A549 (cell line): ENCODE data around the gene RACGAP1.

ENCODE experiments used
- CEBPB ChIP-seq, 2 experiments: fragments of >200 bp in 1 of 2; sonication (Bioruptor Twin) in 1 of 2; formaldehyde crosslinking in 1 of 2; IDR thresholded peaks; 2 replicates each; pipeline ENCODE4 v1.6.1; 2012 to 2016
- CHD2 ChIP-seq: fragments of 150-350 bp; IDR thresholded peaks from 2 replicates; pipeline ENCODE4 v1.6.1; 2014; ENCODE audit warnings: low read length; ENCODE audit not compliant: partially characterized antibody
- CTCF ChIP-seq: fragments of >200 bp; sonication (Bioruptor Twin); formaldehyde crosslinking; IDR thresholded peaks from 3 replicates; pipeline ENCODE4 v1.5.1; 2016
- FOSB ChIP-seq: fragments of 250-450 bp; sonication (Bioruptor Pico); IDR thresholded peaks from 2 replicates; pipeline ENCODE4 v1.5.0; 2020; ENCODE audit warnings: mild to moderate bottlenecking, moderate library complexity
- HDAC2 ChIP-seq: fragments of 200-600 bp; sonication (generic); IDR thresholded peaks from 2 replicates; pipeline ENCODE4 v1.6.1; 2016
- JUN ChIP-seq, 2 experiments: fragments of >200 bp; sonication (Bioruptor Twin); formaldehyde crosslinking; IDR thresholded peaks; 2 replicates in 1 of 2; 3 replicates in 1 of 2; pipeline ENCODE4 v1.6.1; 2016 to 2017
- MAX ChIP-seq: IDR thresholded peaks from 2 replicates; pipeline ENCODE4 v1.6.1; 2012
- MAZ ChIP-seq: fragments of 150-350 bp; IDR thresholded peaks from 2 replicates; pipeline ENCODE4 v1.6.1; 2014; ENCODE audit warnings: antibody characterized with exemption, low read depth, low read length, borderline replicate concordance
- PHF8 ChIP-seq: fragments of 200-600 bp; sonication (generic); IDR thresholded peaks from 2 replicates; pipeline ENCODE4 v1.6.1; 2016; ENCODE audit warnings: low read depth, mild to moderate bottlenecking, antibody characterized with exemption, moderate library complexity, borderline replicate concordance
- POLR2A ChIP-seq: IDR thresholded peaks from 2 replicates; pipeline ENCODE4 v1.6.1; 2012; ENCODE audit warnings: mild to moderate bottlenecking, low read length
- RAD21 ChIP-seq, 2 experiments: fragments of >200 bp in 1 of 2; sonication (Bioruptor Twin) in 1 of 2; formaldehyde crosslinking in 1 of 2; IDR thresholded peaks in 1 of 2; conservative IDR thresholded peaks in 1 of 2; 2 replicates in 1 of 2; 3 replicates in 1 of 2; pipeline ENCODE4 v1.6.1; 2012 to 2018; ENCODE audit warnings: inconsistent platforms in 1 of 2
- RFX5 ChIP-seq: fragments of 450-650 bp; IDR thresholded peaks from 2 replicates; pipeline ENCODE4 v1.7.1; 2014; ENCODE audit warnings: antibody characterized with exemption, mild to moderate bottlenecking, moderate library complexity
- USF2 ChIP-seq: fragments of 450-650 bp; IDR thresholded peaks from 2 replicates; pipeline ENCODE4 v1.6.1; 2014; ENCODE audit warnings: antibody characterized with exemption
- ZSCAN20 ChIP-seq: fragments of 250-450 bp; sonication (Bioruptor Pico); IDR thresholded peaks from 2 replicates; pipeline ENCODE4 v1.8.0; 2022; ENCODE audit warnings: mild to moderate bottlenecking, moderate library complexity

GRCh38 chr12:50038336-50038735, 13.0 kb upstream of the RACGAP1 start:
- no peak for TF ChIP-seq CTCF
- TF ChIP-seq POLR2A = no peak
- TF ChIP-seq CEBPB (IDR thresholded peaks at IDR 0.05) = no peak
- TF ChIP-seq RFX5 = no peak
- no peak for TF ChIP-seq ZSCAN20 (CRISPR knock-in tag)
- no peak for TF ChIP-seq FOSB
- TF ChIP-seq PHF8 = no peak
- TF ChIP-seq CHD2 = no peak
- TF ChIP-seq MAZ = no peak
- no peak for TF ChIP-seq MAX
- TF ChIP-seq RAD21 (conservative IDR thresholded peaks at IDR 0.05 in 1 of 2, IDR thresholded peaks at IDR 0.05 in 1 of 2) = no peak
- no peak for TF ChIP-seq HDAC2
- no peak for TF ChIP-seq USF2
- TF ChIP-seq JUN (IDR thresholded peaks at IDR 0.05) = no peak
